Measurements from ENCODE around the gene TOM1.

Gene TOM1

DNA sequence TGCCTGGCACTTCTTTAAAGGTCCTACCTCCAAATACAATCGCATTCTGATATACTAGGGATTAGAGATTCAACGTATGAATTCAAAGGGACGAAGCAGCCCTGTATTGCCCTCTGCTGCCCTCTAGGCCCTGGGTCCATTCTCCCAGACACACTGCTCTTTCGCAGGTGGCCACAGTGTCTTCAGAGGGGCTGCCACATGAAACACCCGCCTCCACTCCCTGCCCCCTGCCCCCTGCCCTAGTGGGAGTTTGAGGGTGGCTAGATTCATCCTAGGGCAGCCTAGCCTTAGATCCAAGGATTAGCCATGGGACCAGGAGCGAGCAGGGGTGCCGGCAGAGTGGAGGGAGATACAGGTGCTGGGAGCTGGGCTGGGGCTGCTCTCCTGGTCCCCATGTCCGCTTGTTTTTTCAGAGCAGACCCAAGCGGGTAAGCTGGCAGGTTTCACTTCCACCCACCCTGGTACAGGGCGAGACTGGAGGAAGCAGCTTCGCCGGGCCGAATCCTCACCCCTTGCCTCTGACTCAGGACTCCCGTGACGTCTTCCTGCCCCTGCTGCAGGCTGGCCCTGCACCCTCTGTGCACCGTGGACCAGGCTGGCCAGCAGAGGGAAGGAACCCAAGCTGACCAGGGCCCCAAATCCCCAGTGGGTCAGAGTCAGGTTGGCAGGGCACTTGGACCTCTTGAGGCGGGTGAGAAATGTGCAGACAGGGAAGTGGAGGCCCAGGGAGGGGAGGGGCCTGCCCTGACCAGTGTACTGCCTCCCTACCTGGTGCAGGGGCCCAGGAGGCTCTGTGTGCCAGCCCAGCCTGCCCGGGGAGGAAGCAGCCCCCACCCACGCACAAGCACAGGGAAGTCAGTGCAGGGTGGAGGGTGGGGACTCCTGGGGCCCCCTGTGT is 52.8 kb downstream of the TOM1 start:
- CTCF ChIA-PET = interaction anchor here (0.6 kb wide), 1 partner anchor 822 kb away, joined by 3 read pairs; no protein-coding TSS in a partner anchor

DNA sequence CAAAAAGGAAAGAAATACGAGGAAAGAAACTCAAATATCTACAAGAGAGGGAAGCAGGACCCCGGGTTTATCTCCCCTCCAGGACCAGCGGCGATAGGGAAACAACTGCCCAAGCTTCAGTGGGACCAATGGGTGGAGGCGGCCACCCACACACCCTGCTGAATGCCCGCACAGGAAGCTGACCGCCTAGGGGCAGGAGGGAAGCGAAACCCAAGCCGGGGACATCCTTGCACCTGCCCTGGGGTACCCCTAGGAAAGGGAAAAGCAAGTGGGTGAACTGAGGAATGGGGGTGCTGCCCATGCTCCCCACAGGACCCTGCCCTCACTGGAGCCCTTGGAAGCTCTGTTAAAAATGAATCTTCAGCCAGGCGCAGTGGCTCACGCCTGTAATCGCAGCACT is 53.6 kb downstream of the TOM1 start:
- ChIA-PET CTCF (interaction anchor here (0.6 kb wide), 1 partner anchor 821 kb away, joined by 3 read pairs; no protein-coding TSS in a partner anchor), POLR2A (ENCODE audit: low non-redundant PET) (no interaction called here)
- DNase-seq (ENCODE audit: low spot score) = no peak
- TF ChIP-seq, protein P1, sequence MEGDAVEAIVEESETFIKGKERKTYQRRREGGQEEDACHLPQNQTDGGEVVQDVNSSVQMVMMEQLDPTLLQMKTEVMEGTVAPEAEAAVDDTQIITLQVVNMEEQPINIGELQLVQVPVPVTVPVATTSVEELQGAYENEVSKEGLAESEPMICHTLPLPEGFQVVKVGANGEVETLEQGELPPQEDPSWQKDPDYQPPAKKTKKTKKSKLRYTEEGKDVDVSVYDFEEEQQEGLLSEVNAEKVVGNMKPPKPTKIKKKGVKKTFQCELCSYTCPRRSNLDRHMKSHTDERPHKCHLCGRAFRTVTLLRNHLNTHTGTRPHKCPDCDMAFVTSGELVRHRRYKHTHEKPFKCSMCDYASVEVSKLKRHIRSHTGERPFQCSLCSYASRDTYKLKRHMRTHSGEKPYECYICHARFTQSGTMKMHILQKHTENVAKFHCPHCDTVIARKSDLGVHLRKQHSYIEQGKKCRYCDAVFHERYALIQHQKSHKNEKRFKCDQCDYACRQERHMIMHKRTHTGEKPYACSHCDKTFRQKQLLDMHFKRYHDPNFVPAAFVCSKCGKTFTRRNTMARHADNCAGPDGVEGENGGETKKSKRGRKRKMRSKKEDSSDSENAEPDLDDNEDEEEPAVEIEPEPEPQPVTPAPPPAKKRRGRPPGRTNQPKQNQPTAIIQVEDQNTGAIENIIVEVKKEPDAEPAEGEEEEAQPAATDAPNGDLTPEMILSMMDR (conservative IDR thresholded peaks at IDR 0.05; ENCODE audit: low read depth) = no peak
- no peak overlapping the region for H3K27ac ChIP-seq

More for the DNA sequence above, 52.8 kb downstream of the TOM1 start:
- TF ChIP-seq, protein P1 (conservative IDR thresholded peaks at IDR 0.05; ENCODE audit: low read depth) = 0 out of 2 replicates have a peak, but pooled peaks have one; percentile 18
- POLR2A ChIA-PET (ENCODE audit: low non-redundant PET) = no interaction called here
- no peak for DNase-seq (ENCODE audit: low spot score)
- H3K27ac ChIP-seq = no peak overlapping the region

- no peak for DNase-seq (ENCODE audit: low spot score)
- TF ChIP-seq, protein P1 (conservative IDR thresholded peaks at IDR 0.05; ENCODE audit: low read depth) = no peak
- H3K27ac ChIP-seq = no peak overlapping the region
- ChIA-PET CTCF (no interaction called here), POLR2A (ENCODE audit: low non-redundant PET) (no interaction called here)
Observed at GRCh38 chr22:35354068-35354467, 54.4 kb downstream of the TOM1 start.

DNA sequence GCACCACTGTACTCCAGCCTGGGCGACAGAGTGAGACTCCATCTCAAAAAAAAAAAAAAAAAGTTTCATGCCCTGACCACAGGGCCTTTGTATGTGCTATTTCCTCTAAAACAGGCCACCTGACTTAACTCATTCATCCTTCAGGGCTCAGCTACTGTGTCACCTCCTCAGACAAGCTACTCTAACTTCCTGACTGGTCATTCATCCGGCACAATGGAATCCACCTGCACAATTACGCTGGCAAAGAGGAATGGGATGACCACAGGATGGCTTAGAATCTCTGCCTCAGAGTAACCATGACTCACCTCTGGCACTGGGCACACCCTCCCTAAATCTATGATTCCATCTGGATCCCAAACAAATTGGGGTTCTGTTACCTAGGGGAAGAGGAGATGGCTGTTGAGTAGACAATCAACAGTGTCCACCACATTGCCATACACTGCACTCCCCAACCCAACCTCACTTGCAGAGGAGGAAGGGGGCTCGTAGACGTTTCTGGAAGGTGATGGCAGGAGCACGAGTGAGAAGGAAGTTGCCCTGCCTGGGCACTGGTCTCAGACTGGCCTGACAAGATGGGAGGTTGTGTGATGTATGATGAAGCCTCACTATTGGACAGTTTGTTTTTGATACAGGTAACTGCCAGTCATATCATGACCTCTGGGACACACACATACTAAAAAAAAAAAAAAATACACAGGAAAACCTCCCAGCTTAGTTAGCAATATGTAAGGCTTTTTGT is 58.4 kb downstream of the TOM1 start:
- H3K27ac ChIP-seq = no peak overlapping the region
- CTCF ChIA-PET = no interaction called here
- TF ChIP-seq, protein P1 (conservative IDR thresholded peaks at IDR 0.05; ENCODE audit: low read depth) = no peak
- POLR2A ChIA-PET (ENCODE audit: low non-redundant PET) = no interaction called here
- DNase-seq (ENCODE audit: low spot score) = peak; percentile 76

- CTCF ChIA-PET = no interaction called here
- no peak for DNase-seq (ENCODE audit: low spot score)
- TF ChIP-seq, protein P1 (conservative IDR thresholded peaks at IDR 0.05; ENCODE audit: low read depth) = no peak
- H3K27ac ChIP-seq = no peak overlapping the region
- POLR2A ChIA-PET (ENCODE audit: low non-redundant PET) = no interaction called here
Observed at GRCh38 chr22:35359380-35360065, 59.8 kb downstream of the TOM1 start.

- H3K27ac ChIP-seq = no peak overlapping the region
- CTCF ChIA-PET = interaction anchor here (0.6 kb wide), 1 partner anchor 773 kb away, joined by 3 read pairs; no protein-coding TSS in a partner anchor
- POLR2A ChIA-PET (ENCODE audit: low non-redundant PET) = no interaction called here
- DNase-seq (ENCODE audit: low spot score) = no peak
- TF ChIP-seq, protein P1 (conservative IDR thresholded peaks at IDR 0.05; ENCODE audit: low read depth) = no peak
Observed at GRCh38 chr22:35361001-35361558, 61.4 kb downstream of the TOM1 start.

Data from RWPE1 (cell line).